Adrenal gland (tissue), 12 donors: ENCODE results near the gene PLD5. TPM values are rescaled to one million over a fixed set of nuclear protein-coding genes. Genes with fewer than 3 reads are reported as not detected.

ENCODE experiments used
- DNase-seq, 7 donors: peaks; one replicate each; pipeline ENCODE4 v3.0.0-alpha.2; 2019 to 2020
- H3K27ac ChIP-seq, 5 donors: fragments of 200-600 bp; sonication (generic) in 4 of 5; 1 replicate in 3 of 5; 2 replicates in 2 of 5; pipeline versions ENCODE4 v1.5.1 to v1.8.0; 2016 to 2020; ENCODE audit warnings: mild to moderate bottlenecking in 1 of 5
- H3K27me3 ChIP-seq: fragments of 200-600 bp; 2 replicates; pipeline ENCODE4 v1.8.0; 2021
- H3K36me3 ChIP-seq, 2 donors: fragments of 200-600 bp; replicated peaks in 1 of 2; 1 replicate in 1 of 2; 2 replicates in 1 of 2; pipeline versions ENCODE4 v1.5.1 to v1.8.0; 2018 to 2022
- H3K4me1 ChIP-seq, 2 donors: fragments of 200-600 bp; replicated peaks in 1 of 2; 1 replicate in 1 of 2; 2 replicates in 1 of 2; pipeline versions ENCODE4 v1.5.1 to v1.8.0; 2018 to 2021
- H3K4me3 ChIP-seq, 4 donors: fragments of 200-600 bp; sonication (generic) in 3 of 4; one replicate each; pipeline ENCODE4 v1.5.1; 2016 to 2018
- H3K9me3 ChIP-seq, 3 donors: fragments of 200-600 bp; sonication (generic) in 1 of 3; replicated peaks in 1 of 3; 1 replicate in 2 of 3; 2 replicates in 1 of 3; pipeline versions ENCODE4 v1.5.1 to v1.8.0; 2016 to 2021
- POLR2A ChIP-seq, 2 donors: fragments of 450-650 bp; IDR thresholded peaks; one replicate each; pipeline ENCODE4 v1.6.1; 2017; ENCODE audit warnings: antibody characterized with exemption in 2 of 2, mild to moderate bottlenecking in 2 of 2, moderate library complexity in 1 of 2
- WGBS, 4 donors: extraction: QIAGEN DNeasy Blood & Tissue Kit in 2 of 4; methylation state at CpG; one replicate each; pipeline versions ENCODE4 v1.1.5 to v1.1.7; 2013 to 2017; 5-methylcytosine and 5-hydroxymethylcytosine counted together
- intact Hi-C, 2 donors: fragments of 100-400 bp; cut with DNase I; formaldehyde crosslinking; loops; one replicate each; pipeline versions ENCODE4 v1.14.1 to v1.15.0; 2022 to 2023
- polyA plus RNA-seq, 3 donors: library from polyadenylated mRNA; stranded (reverse); fragments of 200-250 nt in 2 of 3; fragments of 350-450 nt in 1 of 3; fragmentation: Illumina TruSeq in 1 of 3; extraction: RNeasy Lipid Tissue Mini Kit (QIAGEN cat#74804) in 1 of 3; gene quantifications; one replicate each; pipeline ENCODE4 v1.2.3, GENCODE V29; 2013 to 2014
- total RNA-seq, 9 donors: library from RNA; depleted of rRNA in 4 of 9; stranded (reverse); fragments of >200 nt in 4 of 9; fragments of 120-200 nt in 1 of 9; fragmentation: NEBNext Ultra II Directional in 1 of 9; extraction: Animal tissue kit (Norgen Biotek cat#: 25700) in 1 of 9; gene quantifications; one replicate each; pipeline versions ENCODE4 v1.1.0 to v1.2.4, GENCODE V29; 2013 to 2023
- TF ChIP-seq, protein P1 (sequence below), 6 experiments: fragments of 450-650 bp in 4 of 6; fragments of 200-600 bp in 2 of 6; sonication (generic) in 1 of 6; IDR thresholded peaks; 1 replicate in 5 of 6; 2 replicates in 1 of 6; pipeline versions ENCODE4 v1.5.1 to v1.8.0; 2016 to 2021; ENCODE audit warnings: antibody characterized with exemption in 6 of 6, mild to moderate bottlenecking in 2 of 6, moderate library complexity in 1 of 6
- donor health status: healthy with polysubstance abuse.
- donor health status: Bipolar disorder and iron deficiency.
- donor health status: DM: yes; HTN: yes; CAD: no.
- donor health status: DM: no; HTN: no; CAD: no.
- donor health status: DM: no; HTN: no; CAD: no.
- donor health status: DM: yes; HTN: yes; CAD: no.

PLD5 gene
- total and polyA plus RNA-seq, 12 donors, result 0.24 to 9.6 (median 2.5) TPM

DNA sequence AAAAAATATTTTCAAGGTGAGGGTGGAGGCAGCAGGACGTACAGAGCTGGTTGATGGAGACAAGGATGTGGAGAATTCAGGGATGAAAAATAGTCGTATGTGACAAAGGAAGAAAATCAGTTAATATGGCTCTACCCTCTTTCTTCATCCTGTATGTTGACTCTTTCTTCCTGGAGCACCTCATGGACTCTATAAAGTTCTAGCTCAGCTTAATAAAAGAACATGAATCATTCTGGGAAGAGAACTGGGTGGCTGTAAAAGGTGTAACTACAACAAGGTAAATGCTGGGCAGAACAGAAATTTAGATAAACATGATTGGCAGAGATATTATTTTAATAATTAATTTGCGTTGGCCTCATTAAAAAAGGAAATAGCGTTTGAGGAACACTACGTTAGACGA lies 283.8 kb downstream of the PLD5 start:
- Histone ChIP-seq H3K4me3 (no peak overlapping the region), H3K9me3 (no peaks in the 10 kb centered on the region), H3K27me3 (no peaks in the 10 kb centered on the region), H3K36me3 (no peaks in the 10 kb centered on the region), H3K4me1 (no peaks in the 10 kb centered on the region), H3K27ac (no peak overlapping the region)
- no peak for DNase-seq
- no peak for TF ChIP-seq POLR2A (IDR thresholded peaks at IDR 0.05)
- TF ChIP-seq, protein P1, sequence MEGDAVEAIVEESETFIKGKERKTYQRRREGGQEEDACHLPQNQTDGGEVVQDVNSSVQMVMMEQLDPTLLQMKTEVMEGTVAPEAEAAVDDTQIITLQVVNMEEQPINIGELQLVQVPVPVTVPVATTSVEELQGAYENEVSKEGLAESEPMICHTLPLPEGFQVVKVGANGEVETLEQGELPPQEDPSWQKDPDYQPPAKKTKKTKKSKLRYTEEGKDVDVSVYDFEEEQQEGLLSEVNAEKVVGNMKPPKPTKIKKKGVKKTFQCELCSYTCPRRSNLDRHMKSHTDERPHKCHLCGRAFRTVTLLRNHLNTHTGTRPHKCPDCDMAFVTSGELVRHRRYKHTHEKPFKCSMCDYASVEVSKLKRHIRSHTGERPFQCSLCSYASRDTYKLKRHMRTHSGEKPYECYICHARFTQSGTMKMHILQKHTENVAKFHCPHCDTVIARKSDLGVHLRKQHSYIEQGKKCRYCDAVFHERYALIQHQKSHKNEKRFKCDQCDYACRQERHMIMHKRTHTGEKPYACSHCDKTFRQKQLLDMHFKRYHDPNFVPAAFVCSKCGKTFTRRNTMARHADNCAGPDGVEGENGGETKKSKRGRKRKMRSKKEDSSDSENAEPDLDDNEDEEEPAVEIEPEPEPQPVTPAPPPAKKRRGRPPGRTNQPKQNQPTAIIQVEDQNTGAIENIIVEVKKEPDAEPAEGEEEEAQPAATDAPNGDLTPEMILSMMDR (IDR thresholded peaks at IDR 0.05), result no peak
- WGBS, 4 donors, result 79 to 91% (median 87%) methylated on average over 6 of the region's 6 CpGs
- intact Hi-C loops, result no loop called here

DNA sequence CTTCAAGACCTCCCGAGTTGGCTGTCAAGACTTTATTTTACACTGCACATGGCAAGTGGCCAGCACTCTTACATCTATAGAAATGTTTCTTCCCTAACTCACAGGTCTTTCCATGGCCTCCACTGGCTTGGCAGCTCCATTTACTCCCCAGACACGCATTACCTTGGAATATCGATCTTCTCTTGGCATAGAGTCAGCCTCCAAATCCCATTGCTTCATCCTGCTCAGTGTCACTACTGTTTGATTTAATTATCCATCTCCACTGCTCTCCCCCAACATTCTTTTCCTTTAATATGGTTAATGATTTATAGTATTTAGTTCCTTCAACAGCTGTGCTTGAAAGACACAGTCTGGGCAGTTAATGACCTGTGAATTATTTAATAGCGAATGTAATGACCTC lies 284.4 kb downstream of the PLD5 start:
- 43 to 70% (median 68%) methylated on average over 4 of the region's 4 CpGs for WGBS, 4 donors
- H3K27me3 ChIP-seq, result no peaks in the 10 kb centered on the region

DNA sequence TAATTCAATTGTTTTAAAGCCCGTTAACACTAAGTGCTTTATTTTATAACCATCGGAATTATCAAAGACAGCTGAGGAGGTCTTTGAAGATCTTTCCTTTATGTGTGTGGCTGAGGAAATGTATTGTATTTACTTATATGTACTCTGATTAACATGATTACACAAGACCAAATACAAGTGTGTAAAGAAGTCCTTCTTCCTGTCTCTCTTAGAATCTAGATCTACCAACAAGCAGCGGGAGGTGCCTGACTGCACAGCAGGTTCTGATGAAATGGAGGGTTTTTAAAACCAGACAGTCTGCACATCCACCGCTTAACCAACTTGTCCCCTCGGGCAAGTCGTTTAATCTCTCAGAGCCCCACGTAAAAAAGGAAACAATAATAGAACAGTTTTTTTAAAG lies 285.1 kb downstream of the PLD5 start:
- intact Hi-C loops, result no loop called here
- Histone ChIP-seq H3K27me3 (no peaks in the 10 kb centered on the region), H3K9me3 (no peaks in the 10 kb centered on the region), H3K4me3 (no peak overlapping the region), H3K36me3 (no peaks in the 10 kb centered on the region), H3K27ac (no peak overlapping the region), H3K4me1 (no peaks in the 10 kb centered on the region)
- no peak for DNase-seq
- 81 to 92% (median 83%) methylated on average over 7 of the region's 7 CpGs for WGBS, 4 donors
- TF ChIP-seq POLR2A (IDR thresholded peaks at IDR 0.05), result no peak
- TF ChIP-seq, protein P1 (IDR thresholded peaks at IDR 0.05), result no peak

More for the DNA sequence above, 284.4 kb downstream of the PLD5 start:
- TF ChIP-seq POLR2A (IDR thresholded peaks at IDR 0.05), result no peak
- TF ChIP-seq, protein P1 (IDR thresholded peaks at IDR 0.05), result no peak
- H3K4me1 ChIP-seq, result no peaks in the 10 kb centered on the region
- H3K27ac ChIP-seq, result no peak overlapping the region
- no peaks in the 10 kb centered on the region for H3K9me3 ChIP-seq
- DNase-seq, result no peak
- H3K36me3 ChIP-seq, result no peaks in the 10 kb centered on the region
- intact Hi-C loops, result no loop called here
- no peak overlapping the region for H3K4me3 ChIP-seq

DNA sequence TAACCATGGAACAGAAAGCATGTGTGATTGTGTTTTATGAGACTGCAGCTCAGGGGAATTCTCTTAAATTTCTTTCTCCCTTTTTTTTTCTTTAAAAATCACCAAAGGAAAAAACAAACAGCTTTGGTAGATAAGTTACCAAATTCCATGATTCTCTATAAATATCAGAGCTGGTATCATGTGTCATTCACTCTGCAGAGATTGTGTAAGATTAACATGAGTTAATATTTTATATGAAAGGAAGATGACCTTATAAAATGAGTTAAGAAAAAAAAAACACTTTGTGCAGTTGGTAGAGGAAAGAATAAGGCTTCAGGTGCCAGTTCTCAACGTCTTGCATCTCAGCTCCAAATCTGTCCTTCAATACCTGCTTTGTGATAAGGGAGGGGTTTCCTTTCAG lies 287.4 kb downstream of the PLD5 start:
- Histone ChIP-seq H3K4me3 (no peak overlapping the region), H3K9me3 (no peaks in the 10 kb centered on the region), H3K27me3 (no peaks in the 10 kb centered on the region), H3K4me1 (no peaks in the 10 kb centered on the region), H3K36me3 (no peaks in the 10 kb centered on the region), H3K27ac (no peak overlapping the region)
- TF ChIP-seq POLR2A (IDR thresholded peaks at IDR 0.05), result no peak
- 52 to 86% (median 64%) methylated on average over 1 of the region's 1 CpG for WGBS, 4 donors
- DNase-seq, result no peak
- intact Hi-C loops, result no loop called here

DNA sequence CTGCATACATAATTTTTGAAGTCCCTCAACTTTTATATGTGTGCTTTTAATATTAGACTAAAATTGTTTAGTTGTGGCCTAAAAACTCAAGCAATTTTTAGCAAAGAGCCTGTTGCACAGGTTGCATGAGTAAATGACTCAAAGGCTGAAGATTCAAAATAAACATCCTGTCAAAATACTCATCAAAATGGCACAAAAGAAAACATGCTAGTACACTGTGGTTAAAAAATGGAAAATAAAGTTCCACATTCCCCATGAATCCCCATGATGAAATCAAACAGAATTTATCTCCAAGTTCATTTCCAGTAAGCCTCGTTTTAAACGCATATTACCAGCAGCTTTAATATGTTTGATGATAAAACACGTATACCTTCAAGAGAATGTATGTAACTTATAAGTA lies 295.5 kb downstream of the PLD5 start:
- 84 to 93% (median 92%) methylated on average over 3 of the region's 3 CpGs for WGBS, 4 donors
- Histone ChIP-seq H3K9me3 (no peaks in the 10 kb centered on the region), H3K4me1 (no peaks in the 10 kb centered on the region), H3K27me3 (no peaks in the 10 kb centered on the region), H3K4me3 (no peak overlapping the region), H3K27ac (no peak overlapping the region), H3K36me3 (no peaks in the 10 kb centered on the region)
- no peak for DNase-seq
- intact Hi-C loops, result no loop called here
- TF ChIP-seq POLR2A (IDR thresholded peaks at IDR 0.05), result no peak
- TF ChIP-seq, protein P1 (IDR thresholded peaks at IDR 0.05), result no peak
